K562 (cell line): ENCODE data around the gene CDR2L. TPM values are rescaled to one million over a fixed set of nuclear protein-coding genes. Genes with fewer than 3 reads are reported as not detected.

Experiments used
- ATAC-seq: fragments of 200-7000 bp; cut with Tn5 transposase; 3 replicates; pipeline ENCODE4 v1.9.1; 2020; ENCODE audit warnings: moderate library complexity
- BruUV-seq: library from RNA; stranded (reverse); fragments of 400-500 nt; replicated peaks from 2 replicates; lab custom pipeline; 2021; lab: Mats Ljungman, UMichigan
- CTCF ChIA-PET: fragments of 300-600 bp; formaldehyde crosslinking; extraction: SDS; loops from one replicate; lab custom pipeline; 2021; ENCODE audit warnings: low intra/inter-chr PET ratio; lab: Yijun Ruan, JAX
- POLR2A ChIA-PET: fragments of 300-600, 350-650 bp; sonication (Branson Sonifier 250); formaldehyde crosslinking; extraction: SDS; loops from one replicate; lab custom pipeline; 2021; ENCODE audit warnings: antibody characterized with exemption, inconsistent platforms; lab: Yijun Ruan, JAX
- DNase-seq, 4 experiments: peaks; one replicate each; pipeline versions ENCODE4 v3.0.0 to v3.0.0-alpha.2; 2011 to 2018; ENCODE audit warnings: low spot score in 3 of 4, mixed read lengths in 3 of 4; ENCODE audit errors: extremely low read depth in 1 of 4
- FAIRE-seq: peaks from 2 replicates; lab custom pipeline; 2011; peaks lifted over from hg19 to GRCh38; lab: Jason Lieb, UNC
- H2AFZ ChIP-seq: 2 replicates; pipeline ENCODE4 v1.6.0; 2011; ENCODE audit warnings: low read depth, low read length, control low read depth, inconsistent platforms
- H3K27ac ChIP-seq: fragments of 200-600 bp; 3 replicates; pipeline ENCODE4 v1.8.0; 2011; ENCODE audit warnings: low read depth, mild to moderate bottlenecking, control low read depth, inconsistent platforms, low read length, moderate library complexity, mixed read lengths; ENCODE audit errors: extremely low read depth
- H3K27me3 ChIP-seq, 2 experiments: fragments of 300-600 bp in 1 of 2; 2 replicates in 1 of 2; 3 replicates in 1 of 2; pipeline versions ENCODE4 v1.6.0 to v1.8.0; 2011; ENCODE audit warnings: inconsistent platforms in 2 of 2, low read length in 2 of 2, mild to moderate bottlenecking in 1 of 2, mixed read lengths in 1 of 2, moderate library complexity in 1 of 2; ENCODE audit not compliant: control insufficient read depth in 2 of 2, insufficient read depth in 2 of 2
- H3K36me3 ChIP-seq: fragments of 300-600 bp; 3 replicates; pipeline ENCODE4 v1.8.0; 2011; ENCODE audit warnings: mild to moderate bottlenecking, low read length, inconsistent platforms; ENCODE audit not compliant: control insufficient read depth, insufficient read depth
- H3K4me1 ChIP-seq, 2 experiments: fragments of 200-600 bp in 1 of 2; replicated peaks in 1 of 2; 2 replicates in 1 of 2; 3 replicates in 1 of 2; pipeline versions ENCODE4 v1.5.1 to v1.8.0; 2011; ENCODE audit warnings: inconsistent platforms in 2 of 2, low read length in 2 of 2, mild to moderate bottlenecking in 1 of 2, mixed read lengths in 1 of 2, moderate library complexity in 1 of 2; ENCODE audit not compliant: control insufficient read depth in 2 of 2, insufficient read depth in 2 of 2
- H3K4me2 ChIP-seq: 2 replicates; pipeline ENCODE4 v1.6.1; 2011; ENCODE audit warnings: low read length, control low read depth, inconsistent platforms, mixed read lengths; ENCODE audit not compliant: insufficient read depth
- H3K4me3 ChIP-seq: fragments of 200-600 bp; sonication (generic), shearing (Covaris generic); 2 replicates; pipeline ENCODE4 v1.5.1; 2016; ENCODE audit warnings: control low read depth, inconsistent platforms
- H3K79me2 ChIP-seq: fragments of 200-600 bp; 3 replicates; pipeline ENCODE4 v1.8.0; 2011; ENCODE audit warnings: low read length, inconsistent platforms; ENCODE audit not compliant: control insufficient read depth, insufficient read depth
- H3K9ac ChIP-seq, 2 experiments: 2 replicates each; pipeline versions ENCODE4 v1.6.0 to v1.6.1; 2011; ENCODE audit warnings: low read depth in 2 of 2, low read length in 2 of 2, control low read depth in 1 of 2, inconsistent platforms in 1 of 2, mild to moderate bottlenecking in 1 of 2, mixed read lengths in 1 of 2; ENCODE audit not compliant: insufficient read depth in 1 of 2
- H3K9me1 ChIP-seq: one replicate; pipeline ENCODE4 v1.6.0; 2011; ENCODE audit warnings: inconsistent platforms, mild to moderate bottlenecking, low read length, moderate library complexity; ENCODE audit not compliant: control insufficient read depth, insufficient read depth
- H3K9me3 ChIP-seq: replicated peaks from 2 replicates; pipeline ENCODE4 v1.5.1; 2011; ENCODE audit warnings: low read depth, low read length, inconsistent platforms; ENCODE audit not compliant: control insufficient read depth, insufficient read depth
- H4K20me1 ChIP-seq: replicated peaks from 2 replicates; pipeline ENCODE4 v1.6.1; 2011; ENCODE audit warnings: low read length, inconsistent platforms, mixed read lengths; ENCODE audit not compliant: control insufficient read depth, insufficient read depth
- HOXB6 ChIP-seq: fragments of 250-450 bp; sonication (Bioruptor Pico); IDR thresholded peaks from 2 replicates; pipeline ENCODE4 v1.5.1; 2022; ENCODE audit warnings: mild to moderate bottlenecking, borderline replicate concordance
- IFI16 ChIP-seq: fragments of 250-450 bp; sonication (Bioruptor Pico); IDR thresholded peaks from 2 replicates; pipeline ENCODE4 v2.1.2; 2022; ENCODE audit warnings: mild to moderate bottlenecking, inconsistent platforms
- NR1H2 ChIP-seq: sonication (generic); formaldehyde crosslinking; IDR thresholded peaks from 2 replicates; pipeline ENCODE4 v1.4.0; 2020; ENCODE audit warnings: mild to moderate bottlenecking, missing genetic modification reagents
- PML ChIP-seq: IDR thresholded peaks from 2 replicates; pipeline ENCODE4 v1.6.1; 2012; ENCODE audit warnings: low read length, inconsistent platforms
- ZNF184 ChIP-seq: sonication (generic); formaldehyde crosslinking; IDR thresholded peaks from 2 replicates; pipeline ENCODE4 v1.5.0; 2020; ENCODE audit warnings: missing genetic modification reagents
- WGBS: fragments of 100-300 bp; shearing (Covaris generic); methylation state at CpG from one replicate; pipeline ENCODE4 v1.1.6; 2016; ENCODE audit warnings: low coverage, mixed read lengths; ENCODE audit not compliant: insufficient coverage; ENCODE audit errors: missing lambda C conversion rate; 5-methylcytosine and 5-hydroxymethylcytosine counted together
- in situ Hi-C: fragments of 300-500 bp; cut with MboI; formaldehyde crosslinking; loops from 4 replicates; pipeline ENCODE4 v1.15.0; 2018; ENCODE audit warnings: inconsistent platforms, mixed read lengths
- intact Hi-C: fragments of 100-400 bp; cut with micrococcal nuclease; formaldehyde crosslinking; loops from 2 replicates; pipeline ENCODE4 v1.14.2; 2022
- polyA plus RNA-seq, 8 experiments: library from polyadenylated mRNA; depleted of rRNA in 4 of 8; stranded (reverse) in 5 of 8; unstranded in 3 of 8; fragments of >200 nt; fragmentation: Nextera tagmentation in 2 of 8; fragmentation: Illumina TruSeq in 1 of 8; extraction: Ambion mirVana in 2 of 8; extraction: Trizol in 1 of 8; gene quantifications; 2 replicates each; pipeline versions ENCODE4 v1.2.1 to v1.2.3, GENCODE V29; 2011 to 2014; ENCODE audit warnings: inconsistent platforms in 1 of 8, missing spikeins in 1 of 8
- total RNA-seq, 7 experiments: library from RNA; depleted of rRNA in 6 of 7; stranded (reverse); fragments of >200 nt in 6 of 7; fragmentation: Illumina TruSeq in 2 of 7; extraction: Trizol in 2 of 7; gene quantifications; 2 replicates each; pipeline versions ENCODE4 v1.2.1 to v1.2.3, GENCODE V29; 2011 to 2021; ENCODE audit warnings: low replicate concordance in 1 of 7
- TF ChIP-seq, protein P1 (sequence below): sonication (generic); formaldehyde crosslinking; IDR thresholded peaks from 2 replicates; pipeline ENCODE4 v1.8.0; 2022; ENCODE audit warnings: mild to moderate bottlenecking, missing genetic modification reagents

Gene CDR2L
- total and polyA plus RNA-seq, 9 of the 15 experiments (the other 6 are each of a cell fraction or from before 2014, with no cell fraction given) = 2.7 to 16.0 (median 7.3) TPM

DNA sequence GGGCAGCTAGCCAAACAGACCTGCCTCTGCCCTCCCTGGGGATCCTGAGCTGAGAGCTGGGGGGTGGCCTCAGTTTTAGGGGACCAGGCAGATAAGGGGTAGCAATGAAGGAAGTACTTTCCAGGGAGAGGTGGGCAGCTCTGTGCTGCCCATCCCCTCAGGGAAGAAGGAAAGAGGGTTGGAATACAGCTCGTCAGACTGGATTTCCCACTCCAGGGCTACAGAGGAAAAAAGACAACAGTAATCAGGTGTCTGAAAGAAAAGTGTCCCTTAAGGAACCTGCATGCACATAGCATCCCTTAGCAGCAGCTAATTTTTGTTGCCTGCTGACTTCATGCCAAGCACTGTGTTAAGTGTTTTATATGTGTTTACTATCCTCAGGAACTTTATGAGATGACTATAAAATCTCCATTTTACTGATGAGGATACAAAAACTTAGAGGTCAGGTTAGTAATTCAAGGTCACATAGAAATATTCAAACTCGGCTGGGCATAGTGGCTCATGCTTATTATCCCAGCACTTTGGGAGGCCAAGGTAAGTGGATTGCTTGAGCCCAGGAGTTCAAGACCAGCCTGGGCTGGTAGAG, 21.8 kb downstream of the CDR2L start:
- no peaks in the 10 kb centered on the region for H3K9me3 ChIP-seq
- H3K4me2 ChIP-seq = no peak overlapping the region
- ChIA-PET POLR2A (interaction anchor here (1.5 to 4.0 kb wide), 2 partner anchors 19 to 21 kb away, joined by 4 to 18 read pairs; partner anchors contain the start of gene CDR2L), CTCF (no interaction called here)
- intact Hi-C loops (loop anchor here (10.0 kb wide), 1 partner anchor 84 kb away; the partner anchor contains the start of genes OTOP2 and USH1G), in situ Hi-C loops (no loop called here)
- H3K4me3 ChIP-seq = no peak overlapping the region
- peaks cover 3% of the 10 kb centered on the region for H3K9me1 ChIP-seq
- H3K27ac ChIP-seq = no peak overlapping the region
- DNase-seq = no peak
- H4K20me1 ChIP-seq = no peaks in the 10 kb centered on the region
- H3K79me2 ChIP-seq = peaks cover 15% of the 10 kb centered on the region
- no peak overlapping the region for H2AFZ ChIP-seq
- WGBS = 38% methylated on average over 2 of the region's 2 CpGs
- H3K27me3 ChIP-seq = no peaks in the 10 kb centered on the region
- FAIRE-seq = no peak
- H3K4me1 ChIP-seq = peaks cover 18 to 20% of the 10 kb centered on the region in 2 experiments; a peak in 4 of 5 replicates
- peak overlapping the region in 1 of 2 experiments; percentile 69; a peak in 1 of 4 replicates for H3K9ac ChIP-seq
- TF ChIP-seq NR1H2 (CRISPR knock-in tag) (no peak), PML (no peak), IFI16 (no peak), HOXB6 (CRISPR knock-in tag) (no peak), ZNF184 (CRISPR knock-in tag) (no peak)
- TF ChIP-seq, protein P1, sequence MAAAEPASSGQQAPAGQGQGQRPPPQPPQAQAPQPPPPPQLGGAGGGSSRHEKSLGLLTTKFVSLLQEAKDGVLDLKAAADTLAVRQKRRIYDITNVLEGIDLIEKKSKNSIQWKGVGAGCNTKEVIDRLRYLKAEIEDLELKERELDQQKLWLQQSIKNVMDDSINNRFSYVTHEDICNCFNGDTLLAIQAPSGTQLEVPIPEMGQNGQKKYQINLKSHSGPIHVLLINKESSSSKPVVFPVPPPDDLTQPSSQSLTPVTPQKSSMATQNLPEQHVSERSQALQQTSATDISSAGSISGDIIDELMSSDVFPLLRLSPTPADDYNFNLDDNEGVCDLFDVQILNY (CRISPR knock-in tag) = no peak
- no peak for ATAC-seq
- BruUV-seq = no TSS peak
- H3K36me3 ChIP-seq = peaks cover under 1% of the 10 kb centered on the region; the same call in 1 of the 3 replicates
